Left ventricle myocardium inferior (tissue), 1 donor: ENCODE results near the gene CMC1. TPM values are rescaled to one million over a fixed set of nuclear protein-coding genes. Genes with fewer than 3 reads are reported as not detected.

ENCODE experiments used
- DNase-seq: peaks from one replicate; pipeline ENCODE4 v3.0.0-alpha.2; 2020
- H3K27ac ChIP-seq: fragments of 200-600 bp; replicated peaks from 2 replicates; pipeline ENCODE4 v1.8.0; 2021
- H3K27me3 ChIP-seq: fragments of 200-600 bp; 2 replicates; pipeline ENCODE4 v1.8.0; 2021; ENCODE audit warnings: low read depth
- H3K36me3 ChIP-seq: fragments of 200-600 bp; 2 replicates; pipeline ENCODE4 v1.8.0; 2021
- H3K4me1 ChIP-seq: fragments of 200-600 bp; 2 replicates; pipeline ENCODE4 v1.8.0; 2021
- H3K4me3 ChIP-seq: fragments of 200-600 bp; 2 replicates; pipeline ENCODE4 v1.8.0; 2021; ENCODE audit warnings: mild to moderate bottlenecking, moderate library complexity
- H3K9me3 ChIP-seq: fragments of 200-600 bp; replicated peaks from 2 replicates; pipeline ENCODE4 v1.8.0; 2021
- intact Hi-C: fragments of 100-400 bp; cut with micrococcal nuclease; formaldehyde crosslinking; loops from one replicate; pipeline ENCODE4 v1.11.0; 2022
- total RNA-seq: library from RNA; stranded (reverse); fragmentation: NEBNext Ultra II Directional; extraction: Animal tissue kit (Norgen Biotek cat#: 25700); gene quantifications from one replicate; pipeline ENCODE4 v1.2.1, GENCODE V29; 2021
- TF ChIP-seq, protein P1 (sequence below): fragments of 200-600 bp; IDR thresholded peaks from 2 replicates; pipeline ENCODE4 v1.8.0; 2021; ENCODE audit warnings: antibody characterized with exemption, mild to moderate bottlenecking, borderline replicate concordance
- donor health status: DM: no; HTN: yes; CAD: no; lungs with severe emphysema.

Gene CMC1
- total RNA-seq, 1 donor from 2014 or later = 41.0 TPM

DNA sequence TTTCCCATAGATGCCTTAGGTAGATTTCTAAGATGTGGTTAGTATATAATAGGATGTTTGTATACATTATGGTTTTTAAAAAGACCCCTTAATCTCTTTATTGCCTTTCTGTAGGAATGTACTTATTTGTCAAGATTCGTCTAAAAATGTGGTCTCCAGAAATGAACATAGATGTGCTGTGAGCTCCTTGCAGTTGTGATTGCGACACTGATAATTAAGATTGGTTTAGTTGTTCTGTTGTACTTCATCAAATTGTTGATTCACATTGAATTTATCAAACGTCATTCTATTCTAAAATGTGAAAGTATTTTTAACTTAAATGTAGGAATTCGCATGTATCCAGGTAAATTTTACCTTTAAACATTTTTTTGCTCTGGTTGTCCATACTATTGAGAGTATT lies 51.2 kb downstream of the CMC1 start:
- intact Hi-C loops = no loop called here
- no peak overlapping the region for H3K4me3 ChIP-seq
- peaks cover 8% of the 10 kb centered on the region for H3K9me3 ChIP-seq
- peaks cover 9% of the 10 kb centered on the region for H3K36me3 ChIP-seq
- no peak for DNase-seq
- H3K4me1 ChIP-seq = peaks cover 10% of the 10 kb centered on the region
- H3K27ac ChIP-seq = no peak overlapping the region
- TF ChIP-seq, protein P1, sequence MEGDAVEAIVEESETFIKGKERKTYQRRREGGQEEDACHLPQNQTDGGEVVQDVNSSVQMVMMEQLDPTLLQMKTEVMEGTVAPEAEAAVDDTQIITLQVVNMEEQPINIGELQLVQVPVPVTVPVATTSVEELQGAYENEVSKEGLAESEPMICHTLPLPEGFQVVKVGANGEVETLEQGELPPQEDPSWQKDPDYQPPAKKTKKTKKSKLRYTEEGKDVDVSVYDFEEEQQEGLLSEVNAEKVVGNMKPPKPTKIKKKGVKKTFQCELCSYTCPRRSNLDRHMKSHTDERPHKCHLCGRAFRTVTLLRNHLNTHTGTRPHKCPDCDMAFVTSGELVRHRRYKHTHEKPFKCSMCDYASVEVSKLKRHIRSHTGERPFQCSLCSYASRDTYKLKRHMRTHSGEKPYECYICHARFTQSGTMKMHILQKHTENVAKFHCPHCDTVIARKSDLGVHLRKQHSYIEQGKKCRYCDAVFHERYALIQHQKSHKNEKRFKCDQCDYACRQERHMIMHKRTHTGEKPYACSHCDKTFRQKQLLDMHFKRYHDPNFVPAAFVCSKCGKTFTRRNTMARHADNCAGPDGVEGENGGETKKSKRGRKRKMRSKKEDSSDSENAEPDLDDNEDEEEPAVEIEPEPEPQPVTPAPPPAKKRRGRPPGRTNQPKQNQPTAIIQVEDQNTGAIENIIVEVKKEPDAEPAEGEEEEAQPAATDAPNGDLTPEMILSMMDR = no peak
- H3K27me3 ChIP-seq = no peaks in the 10 kb centered on the region

DNA sequence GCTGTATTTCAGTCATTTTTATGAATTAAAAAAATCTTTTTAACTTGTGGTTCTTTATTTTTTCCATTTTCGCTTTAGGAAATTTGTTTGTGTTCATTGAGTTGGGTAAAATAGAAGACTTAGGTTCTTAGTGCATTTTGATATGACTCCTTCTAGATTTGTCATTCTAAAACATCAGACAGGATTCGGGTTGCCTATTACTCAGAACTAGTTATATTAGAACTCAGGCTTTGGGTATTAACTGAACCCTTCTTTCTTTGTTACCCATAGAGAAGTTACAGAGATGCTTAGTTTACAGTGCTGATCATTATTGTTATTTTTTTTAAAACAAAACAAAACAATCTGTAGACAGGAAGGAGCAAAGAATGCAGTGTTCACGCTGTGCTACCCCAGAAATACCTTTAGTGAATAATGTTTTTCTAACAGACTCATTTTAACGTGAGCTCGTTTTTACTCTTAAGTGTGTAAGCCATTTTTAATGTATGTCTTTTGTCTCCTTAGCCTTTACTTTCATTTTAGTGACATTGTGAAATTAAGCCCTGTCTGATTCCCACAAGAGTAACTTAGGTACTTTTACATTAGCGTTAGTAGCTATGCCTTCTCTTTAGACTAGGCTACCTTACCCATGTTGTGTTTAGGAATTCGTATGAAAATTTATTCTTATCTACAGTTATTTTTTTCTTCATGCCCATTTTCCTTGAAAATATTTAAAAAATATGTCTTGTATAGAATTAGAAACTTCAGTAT lies 53.4 kb downstream of the CMC1 start:
- H3K27ac ChIP-seq = no peak overlapping the region
- no peak for DNase-seq
- H3K4me3 ChIP-seq = peak overlapping the region; percentile 45
- TF ChIP-seq, protein P1 = no peak
- intact Hi-C loops = no loop called here
- H3K36me3 ChIP-seq = peaks cover 9% of the 10 kb centered on the region
- H3K4me1 ChIP-seq = peaks cover 10% of the 10 kb centered on the region
- H3K9me3 ChIP-seq = peaks cover 8% of the 10 kb centered on the region
- no peaks in the 10 kb centered on the region for H3K27me3 ChIP-seq

DNA sequence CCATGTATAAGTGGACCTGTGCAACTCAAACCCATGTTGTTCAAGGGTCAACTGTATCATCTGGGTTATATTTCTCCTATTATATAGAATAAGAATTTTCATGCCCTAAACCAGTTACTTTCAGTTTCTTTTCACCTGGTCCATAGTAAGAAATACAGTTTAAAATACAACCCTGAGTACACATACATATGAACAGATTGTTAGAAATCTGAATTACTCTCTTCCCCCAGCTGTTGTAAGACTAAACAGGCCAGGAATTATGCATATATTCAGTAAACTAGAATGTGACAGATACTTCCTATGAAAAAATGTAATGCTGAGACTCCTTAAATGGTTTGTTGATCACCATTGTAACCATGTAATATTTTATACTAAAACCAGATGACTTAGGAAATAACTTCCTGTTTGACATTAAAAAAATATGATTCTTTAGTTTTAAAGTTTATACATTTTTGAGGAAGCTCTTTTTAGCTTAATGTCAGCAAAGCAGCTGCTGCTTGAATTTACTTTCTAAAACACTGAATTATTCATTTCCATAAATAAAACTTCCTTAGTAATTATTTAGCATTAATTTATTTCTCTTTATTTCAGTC lies 54.6 kb downstream of the CMC1 start:
- peaks cover 10% of the 10 kb centered on the region for H3K4me1 ChIP-seq
- H3K9me3 ChIP-seq = peaks cover 2% of the 10 kb centered on the region
- peaks cover 3% of the 10 kb centered on the region for H3K36me3 ChIP-seq
- no peak for DNase-seq
- no peak overlapping the region for H3K27ac ChIP-seq
- TF ChIP-seq, protein P1 = no peak
- peak overlapping the region; percentile 45 for H3K4me3 ChIP-seq
- no peaks in the 10 kb centered on the region for H3K27me3 ChIP-seq
- intact Hi-C loops = no loop called here

DNA sequence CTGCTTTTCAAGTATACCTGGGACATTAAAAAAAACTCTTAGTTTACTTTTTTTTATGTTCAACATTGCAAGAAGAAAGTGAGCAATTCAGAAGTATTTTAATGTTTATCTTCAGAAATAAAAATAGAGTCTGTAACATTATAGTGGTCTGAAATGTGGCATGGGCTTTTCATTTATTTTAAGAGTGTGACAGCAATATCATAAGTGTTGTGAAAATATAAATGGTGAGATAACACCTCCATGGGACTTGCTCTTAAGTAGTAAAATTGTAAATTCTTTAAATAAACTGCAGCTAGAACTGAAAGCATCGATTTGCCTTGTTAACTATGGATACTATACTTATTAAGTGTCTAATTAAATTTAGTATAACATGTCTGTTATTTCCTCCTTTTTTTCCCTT lies 58.3 kb downstream of the CMC1 start:
- H3K4me3 ChIP-seq = no peak overlapping the region
- no peaks in the 10 kb centered on the region for H3K27me3 ChIP-seq
- H3K9me3 ChIP-seq = no peaks in the 10 kb centered on the region
- intact Hi-C loops = no loop called here
- no peak for DNase-seq
- peaks cover 10% of the 10 kb centered on the region for H3K4me1 ChIP-seq
- H3K27ac ChIP-seq = no peak overlapping the region
- peaks cover 4% of the 10 kb centered on the region for H3K36me3 ChIP-seq
- TF ChIP-seq, protein P1 = no peak

DNA sequence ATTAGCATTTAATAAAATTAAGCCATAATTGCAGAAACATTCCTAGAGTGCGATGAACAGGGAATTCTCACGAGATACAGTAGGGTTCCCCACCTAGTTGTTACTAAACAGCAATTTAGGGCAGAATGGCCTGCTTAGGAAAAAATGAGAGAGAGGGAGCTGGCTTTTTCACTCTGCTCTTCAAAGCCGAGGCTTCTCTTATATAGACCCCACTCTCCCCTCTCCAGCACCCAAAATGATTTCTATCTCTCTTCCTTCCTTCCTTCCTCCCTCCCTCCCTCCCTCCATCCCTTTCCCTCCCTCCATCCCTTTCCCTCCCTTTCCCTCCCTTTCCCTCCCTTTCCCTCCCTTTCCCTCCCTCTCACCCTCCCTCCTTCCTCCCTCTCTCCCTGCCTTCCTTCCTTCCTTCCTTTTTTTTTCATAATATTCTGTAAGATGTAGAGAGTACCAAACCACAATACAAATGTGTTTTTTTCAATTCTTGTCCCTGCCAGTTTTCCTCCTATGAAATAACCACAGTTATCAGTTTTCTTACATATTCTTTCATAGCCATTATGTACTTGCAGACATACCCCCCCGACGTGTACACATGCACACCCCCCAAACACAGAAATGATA lies 59.0 kb downstream of the CMC1 start:
- intact Hi-C loops = no loop called here
- Histone ChIP-seq H3K9me3 (no peaks in the 10 kb centered on the region), H3K27me3 (no peaks in the 10 kb centered on the region), H3K36me3 (peaks cover 4% of the 10 kb centered on the region), H3K4me1 (peaks cover 8% of the 10 kb centered on the region), H3K4me3 (no peak overlapping the region), H3K27ac (no peak overlapping the region)
- TF ChIP-seq, protein P1 = no peak
- DNase-seq = no peak
